H1 (cell line): Measurements from ENCODE around the gene OXSR1. TPM values are rescaled to one million over a fixed set of nuclear protein-coding genes. Genes with fewer than 3 reads are reported as not detected.

Experiments used
- CTCF ChIA-PET: fragments of 300-600 bp; sonication (Branson Sonifier 250); formaldehyde crosslinking; loops from one replicate; lab custom pipeline; 2021; ENCODE audit not compliant: partially characterized antibody; lab: Charles Lee
- POLR2A ChIA-PET: fragments of 300-600 bp; sonication (Branson Sonifier 250); formaldehyde crosslinking; loops from one replicate; lab custom pipeline; 2021; ENCODE audit warnings: inconsistent platforms; ENCODE audit not compliant: partially characterized antibody; lab: Charles Lee
- DNase-seq, 2 experiments: peaks; one replicate each; pipeline versions ENCODE4 v3.0.0 to v3.0.0-alpha.2; 2010 to 2022; ENCODE audit warnings: low spot score in 2 of 2, low read depth in 1 of 2, mixed read lengths in 1 of 2
- FAIRE-seq: peaks from 2 replicates; lab custom pipeline; 2011; peaks lifted over from hg19 to GRCh38; lab: Jason Lieb, UNC
- H2AFZ ChIP-seq: 2 replicates; pipeline ENCODE4 v1.8.1; 2012; ENCODE audit warnings: low read length, inconsistent platforms
- H2AK5ac ChIP-seq: 2 replicates; pipeline ENCODE4 v1.6.1; 2013; ENCODE audit warnings: low read depth, low read length
- H2BK120ac ChIP-seq: replicated peaks from 2 replicates; pipeline ENCODE3; 2013; ENCODE audit warnings: low read depth, low read length, inconsistent platforms
- H2BK12ac ChIP-seq: 2 replicates; pipeline ENCODE4 v1.6.1; 2013; ENCODE audit warnings: low read depth, low read length
- H2BK15ac ChIP-seq: 2 replicates; pipeline ENCODE4 v1.6.1; 2013; ENCODE audit warnings: low read length
- H2BK20ac ChIP-seq: 2 replicates; pipeline ENCODE4 v1.6.1; 2013; ENCODE audit warnings: low read length
- H2BK5ac ChIP-seq: 2 replicates; pipeline ENCODE4 v1.6.1; 2013; ENCODE audit warnings: low read depth, low read length
- H3K14ac ChIP-seq: 2 replicates; pipeline ENCODE4 v1.6.1; 2013; ENCODE audit warnings: inconsistent platforms; ENCODE audit not compliant: insufficient read length
- H3K18ac ChIP-seq: 2 replicates; pipeline ENCODE4 v1.6.1; 2013; ENCODE audit warnings: low read length; ENCODE audit errors: extremely low read depth
- H3K23ac ChIP-seq: 2 replicates; pipeline ENCODE4 v1.6.1; 2013; ENCODE audit warnings: inconsistent platforms; ENCODE audit not compliant: insufficient read length
- H3K23me2 ChIP-seq: 2 replicates; pipeline ENCODE4 v1.6.1; 2013; ENCODE audit warnings: low read depth, low read length
- H3K27ac ChIP-seq: 2 replicates; pipeline ENCODE4 v1.6.1; 2011; ENCODE audit warnings: low read depth, low read length, inconsistent platforms
- H3K27me3 ChIP-seq, 4 experiments: replicated peaks in 1 of 4; 1 replicate in 1 of 4; 2 replicates in 3 of 4; pipeline versions ENCODE4 v1.6.1 to v1.8.1; 2011 to 2013; ENCODE audit warnings: low read length in 3 of 4, mild to moderate bottlenecking in 3 of 4, inconsistent platforms in 2 of 4, mixed read lengths in 2 of 4, moderate library complexity in 1 of 4; ENCODE audit not compliant: control insufficient read depth in 3 of 4, insufficient read depth in 3 of 4; ENCODE audit errors: extremely low read depth in 1 of 4
- H3K36me3 ChIP-seq, 4 experiments: 2 replicates each; pipeline versions ENCODE4 v1.6.1 to v1.8.1; 2011 to 2013; ENCODE audit warnings: mild to moderate bottlenecking in 4 of 4, low read length in 3 of 4, moderate library complexity in 2 of 4, control low read depth in 1 of 4, inconsistent platforms in 1 of 4; ENCODE audit not compliant: insufficient read depth in 4 of 4, control insufficient read depth in 2 of 4
- H3K4ac ChIP-seq: replicated peaks from 2 replicates; pipeline ENCODE3; 2013; ENCODE audit warnings: low read length, low read depth, mixed read lengths, inconsistent platforms; ENCODE audit not compliant: insufficient read length
- H3K4me1 ChIP-seq, 4 experiments: replicated peaks in 1 of 4; 1 replicate in 1 of 4; 2 replicates in 3 of 4; pipeline versions ENCODE4 v1.6.1 to v1.8.1; 2011 to 2013; ENCODE audit warnings: low read length in 3 of 4, inconsistent platforms in 2 of 4, mixed read lengths in 1 of 4; ENCODE audit not compliant: insufficient read depth in 4 of 4, control insufficient read depth in 3 of 4
- H3K4me2 ChIP-seq, 2 experiments: 2 replicates each; pipeline versions ENCODE4 v1.6.1 to v1.8.1; 2011 to 2013; ENCODE audit warnings: low read depth in 2 of 2, low read length in 2 of 2, control low read depth in 1 of 2, inconsistent platforms in 1 of 2, mild to moderate bottlenecking in 1 of 2; ENCODE audit not compliant: insufficient read depth in 1 of 2
- H3K4me3 ChIP-seq, 4 experiments: fragments of 200-600, 300-600 bp in 1 of 4; sonication (generic), shearing (Covaris generic), sonication (Bioruptor Twin) in 1 of 4; 2 replicates each; pipeline versions ENCODE4 v1.5.1 to v1.8.1; 2011 to 2016; ENCODE audit warnings: low read length in 4 of 4, low read depth in 3 of 4, control low read depth in 2 of 4, inconsistent platforms in 2 of 4, mild to moderate bottlenecking in 2 of 4, mixed read lengths in 1 of 4, moderate library complexity in 1 of 4; ENCODE audit not compliant: insufficient read depth in 2 of 4; ENCODE audit errors: extremely low read depth in 1 of 4
- H3K56ac ChIP-seq: replicated peaks from 2 replicates; pipeline ENCODE3; 2013; ENCODE audit warnings: low read depth, mild to moderate bottlenecking, mixed read lengths, low read length, inconsistent platforms; ENCODE audit not compliant: insufficient read length
- H3K79me1 ChIP-seq: 2 replicates; pipeline ENCODE4 v1.6.1; 2013; ENCODE audit warnings: low read depth, low read length, control low read depth
- H3K79me2 ChIP-seq, 2 experiments: 2 replicates each; pipeline versions ENCODE4 v1.6.1 to v1.8.1; 2012 to 2013; ENCODE audit warnings: low read length in 2 of 2, mild to moderate bottlenecking in 2 of 2, inconsistent platforms in 1 of 2; ENCODE audit not compliant: insufficient read depth in 2 of 2, control insufficient read depth in 1 of 2
- H3K9ac ChIP-seq, 4 experiments: replicated peaks in 1 of 4; 1 replicate in 1 of 4; 2 replicates in 3 of 4; pipeline versions ENCODE4 v1.6.1 to v1.8.1; 2011 to 2013; ENCODE audit warnings: low read depth in 3 of 4, low read length in 3 of 4, control low read depth in 2 of 4, mild to moderate bottlenecking in 2 of 4, moderate library complexity in 2 of 4, inconsistent platforms in 1 of 4; ENCODE audit errors: extremely low read depth in 1 of 4
- H3K9me3 ChIP-seq, 2 experiments: 2 replicates each; pipeline versions ENCODE4 v1.6.1 to v1.8.1; 2012 to 2013; ENCODE audit warnings: mild to moderate bottlenecking in 2 of 2, moderate library complexity in 2 of 2, control low read depth in 1 of 2, inconsistent platforms in 1 of 2, low read depth in 1 of 2, low read length in 1 of 2, mixed read lengths in 1 of 2; ENCODE audit not compliant: insufficient read depth in 2 of 2
- H4K20me1 ChIP-seq, 2 experiments: replicated peaks in 1 of 2; 2 replicates each; pipeline versions ENCODE3 to v1.8.1; 2011 to 2013; ENCODE audit warnings: inconsistent platforms in 2 of 2, low read length in 2 of 2, mild to moderate bottlenecking in 1 of 2; ENCODE audit not compliant: insufficient read depth in 2 of 2, control insufficient read depth in 1 of 2
- H4K5ac ChIP-seq: 2 replicates; pipeline ENCODE4 v1.6.1; 2013; ENCODE audit warnings: low read length, low read depth, mixed read lengths, inconsistent platforms; ENCODE audit not compliant: insufficient read length
- H4K8ac ChIP-seq: 2 replicates; pipeline ENCODE4 v1.8.0; 2013; ENCODE audit warnings: mild to moderate bottlenecking, moderate library complexity, low read length, inconsistent platforms; ENCODE audit not compliant: insufficient read depth; ENCODE audit errors: extremely low read depth
- H4K91ac ChIP-seq: replicated peaks from 2 replicates; pipeline ENCODE3; 2013; ENCODE audit warnings: low read length, mixed read lengths, inconsistent platforms; ENCODE audit not compliant: insufficient read length
- EZH2 ChIP-seq: fragments of 200-600 bp; sonication (generic); IDR thresholded peaks from 2 replicates; pipeline ENCODE4 v1.7.1; 2012; ENCODE audit warnings: low read depth, mild to moderate bottlenecking, moderate library complexity, low read length, inconsistent platforms; ENCODE audit not compliant: severe bottlenecking
- MAFK ChIP-seq: IDR thresholded peaks from 2 replicates; pipeline ENCODE4 v1.6.1; 2012; ENCODE audit warnings: low read depth, mild to moderate bottlenecking, improper control_type of control experiment, low read length
- NANOG ChIP-seq: IDR thresholded peaks from 2 replicates; pipeline ENCODE4 v1.6.1; 2011; ENCODE audit warnings: low read length, low read depth, mild to moderate bottlenecking, inconsistent platforms; ENCODE audit not compliant: insufficient read depth, poor library complexity, severe bottlenecking
- POLR2A ChIP-seq, 2 experiments: IDR thresholded peaks; 1 replicate in 1 of 2; 2 replicates in 1 of 2; pipeline ENCODE4 v1.6.1; 2011; ENCODE audit warnings: low read depth in 2 of 2, low read length in 2 of 2, mild to moderate bottlenecking in 2 of 2; ENCODE audit errors: control extremely low read depth in 1 of 2
- SP1 ChIP-seq: IDR thresholded peaks from 2 replicates; pipeline ENCODE4 v1.6.1; 2011; ENCODE audit warnings: low read depth, low read length
- SRF ChIP-seq: IDR thresholded peaks from 2 replicates; pipeline ENCODE4 v1.6.1; 2011; ENCODE audit warnings: mild to moderate bottlenecking, low read depth, low read length, moderate library complexity
- SUZ12 ChIP-seq: fragments of 200-600 bp; sonication (generic); IDR thresholded peaks from 2 replicates; pipeline ENCODE4 v1.6.1; 2012; ENCODE audit warnings: mild to moderate bottlenecking, inconsistent platforms, low read length, moderate library complexity, mixed read lengths
- TAF1 ChIP-seq: IDR thresholded peaks from 2 replicates; pipeline ENCODE4 v1.6.1; 2011; ENCODE audit warnings: mild to moderate bottlenecking, low read depth, low read length
- TAF7 ChIP-seq: optimal IDR thresholded peaks from 2 replicates; pipeline ENCODE3; 2011; ENCODE audit warnings: low read depth, mild to moderate bottlenecking, inconsistent platforms, low read length, moderate library complexity, borderline replicate concordance
- WGBS, 2 experiments: shearing (Covaris generic) in 1 of 2; methylation state at CpG; one replicate each; pipeline versions ENCODE4 v1.1.6 to v1.1.7; 2013 to 2015; ENCODE audit warnings: low lambda C conversion rate in 2 of 2, mixed read lengths in 2 of 2, inconsistent platforms in 1 of 2, low coverage in 1 of 2, missing lambda C conversion rate in 1 of 2; ENCODE audit not compliant: insufficient replicate concordance in 2 of 2, insufficient coverage in 1 of 2, insufficient read length in 1 of 2; ENCODE audit errors: extremely low coverage in 1 of 2, missing lambda C conversion rate in 1 of 2; 5-methylcytosine and 5-hydroxymethylcytosine counted together
- polyA plus RNA-seq, 7 experiments: library from polyadenylated mRNA; depleted of rRNA in 3 of 7; stranded (reverse) in 5 of 7; unstranded in 2 of 7; fragments of >200 nt in 5 of 7; fragments of 200-250 nt in 2 of 7; gene quantifications; 1 replicate in 5 of 7; 2 replicates in 1 of 7; 4 replicates in 1 of 7; pipeline versions ENCODE4 v1.2.1 to v1.2.3, GENCODE V29; 2011 to 2013; ENCODE audit warnings: missing spikeins in 2 of 7, mixed read lengths in 2 of 7
- total RNA-seq: library from RNA; stranded (reverse); fragmentation: NEBNext Ultra II Directional; extraction: Animal tissue kit (Norgen Biotek cat#: 25700); gene quantifications from 2 replicates; pipeline ENCODE4 v1.2.1, GENCODE V29; 2021
- TF ChIP-seq, protein P1 (sequence below): IDR thresholded peaks from 2 replicates; pipeline ENCODE4 v1.6.1; 2012; ENCODE audit warnings: inconsistent platforms

Gene OXSR1
- total and polyA plus RNA-seq, 2 of the 8 experiments (the other 6 are each of a cell fraction or from before 2014, with no cell fraction given): 25.1 to 47.0 TPM

DNA sequence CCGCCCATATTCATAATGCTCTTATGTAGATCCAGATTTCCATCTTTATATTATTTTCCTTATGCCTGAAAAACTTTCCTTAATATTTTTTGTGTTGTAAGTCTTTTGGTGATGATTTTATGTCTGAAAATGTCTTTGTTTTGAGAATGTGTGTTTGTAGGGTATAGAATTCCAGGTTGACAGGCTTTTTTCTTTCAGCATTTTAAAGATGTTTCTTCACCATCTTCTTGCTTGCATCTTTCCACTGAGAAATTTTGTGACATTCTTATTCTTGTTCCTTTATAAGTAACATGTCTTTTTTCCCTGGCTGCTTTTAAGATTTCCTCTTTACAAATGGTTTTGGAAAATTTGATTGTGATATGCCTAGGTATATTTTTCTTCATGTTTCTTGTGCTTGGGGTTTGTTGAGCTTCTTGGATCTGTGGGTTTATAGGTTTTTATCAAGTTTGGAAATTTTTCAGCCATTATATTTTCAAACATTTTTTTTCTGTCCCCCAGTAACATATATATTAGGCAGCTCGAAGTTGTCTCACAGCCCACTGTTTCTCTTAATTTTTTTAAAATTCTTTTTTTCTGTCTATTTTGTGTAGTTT, 73.2 kb downstream of the OXSR1 start:
- Histone ChIP-seq H4K8ac (no peak overlapping the region), H3K36me3 (peaks cover 0 to 20% (median 14%) of the 10 kb centered on the region in 4 experiments; a peak in 5 of 8 replicates), H2BK12ac (no peak overlapping the region), H3K4me1 (no peaks in the 10 kb centered on the region), H3K23ac (no peak overlapping the region), H3K79me2 (no peaks in the 10 kb centered on the region), H3K4ac (no peak overlapping the region), H3K14ac (no peak overlapping the region), H3K4me3 (no peak overlapping the region), H3K79me1 (no peaks in the 10 kb centered on the region), H2BK120ac (no peak overlapping the region), H3K9me3 (no peaks in the 10 kb centered on the region), H3K9ac (no peak overlapping the region), H4K5ac (no peak overlapping the region), H2BK5ac (no peak overlapping the region), H4K20me1 (no peaks in the 10 kb centered on the region), H3K27ac (no peak overlapping the region), H4K91ac (no peak overlapping the region), H2BK15ac (no peak overlapping the region), H3K4me2 (no peak overlapping the region), H2AFZ (no peak overlapping the region), H3K56ac (no peak overlapping the region), H3K23me2 (no peaks in the 10 kb centered on the region), H2AK5ac (no peak overlapping the region), H3K18ac (no peak overlapping the region), H2BK20ac (no peak overlapping the region), H3K27me3 (no peaks in the 10 kb centered on the region)
- no peak for FAIRE-seq
- ChIA-PET POLR2A (no interaction called here), CTCF (no interaction called here)
- no peak for TF ChIP-seq SRF
- TF ChIP-seq EZH2: no peak
- TF ChIP-seq TAF1: no peak
- TF ChIP-seq TAF7: no peak
- TF ChIP-seq, protein P1, sequence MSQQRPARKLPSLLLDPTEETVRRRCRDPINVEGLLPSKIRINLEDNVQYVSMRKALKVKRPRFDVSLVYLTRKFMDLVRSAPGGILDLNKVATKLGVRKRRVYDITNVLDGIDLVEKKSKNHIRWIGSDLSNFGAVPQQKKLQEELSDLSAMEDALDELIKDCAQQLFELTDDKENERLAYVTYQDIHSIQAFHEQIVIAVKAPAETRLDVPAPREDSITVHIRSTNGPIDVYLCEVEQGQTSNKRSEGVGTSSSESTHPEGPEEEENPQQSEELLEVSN: no peak
- TF ChIP-seq MAFK: no peak
- no peak for TF ChIP-seq NANOG
- no peak for TF ChIP-seq SUZ12
- no peak for TF ChIP-seq POLR2A (IDR thresholded peaks at IDR 0.05; ENCODE audit: control extremely low read depth in 1 of 2, low read depth in 2 of 2, low read length in 2 of 2)
- TF ChIP-seq SP1: no peak
- WGBS, 2 experiments: 80% methylated on average over 2 of the region's 2 CpGs; no CpG with 5 or more reads in 1 of the 2 experiments
- no peak for DNase-seq
